H1 (cell line): ENCODE measurements around the gene ZNF70.

Source experiments
- ATF3 ChIP-seq: IDR thresholded peaks from 2 replicates; pipeline ENCODE4 v1.6.1; 2011; ENCODE audit warnings: low read depth, mild to moderate bottlenecking, low read length; ENCODE audit not compliant: insufficient read depth
- CEBPB ChIP-seq: IDR thresholded peaks from 2 replicates; pipeline ENCODE4 v1.6.1; 2012; ENCODE audit warnings: low read depth, low read length
- CTCF ChIP-seq, 3 experiments: IDR thresholded peaks; 1 replicate in 2 of 3; 2 replicates in 1 of 3; pipeline versions ENCODE4 v1.5.1 to v1.6.1; 2011; ENCODE audit warnings: low read length in 3 of 3, mild to moderate bottlenecking in 3 of 3, inconsistent platforms in 2 of 3, low read depth in 1 of 3, moderate library complexity in 1 of 3; ENCODE audit not compliant: insufficient read depth in 1 of 3; ENCODE audit errors: control extremely low read depth in 1 of 3
- EP300 ChIP-seq, 2 experiments: IDR thresholded peaks; 1 replicate in 1 of 2; 2 replicates in 1 of 2; pipeline ENCODE4 v1.6.1; 2011 to 2012; ENCODE audit warnings: low read depth in 2 of 2, low read length in 2 of 2, mild to moderate bottlenecking in 2 of 2, borderline replicate concordance in 1 of 2, inconsistent platforms in 1 of 2, moderate library complexity in 1 of 2
- EZH2 ChIP-seq: fragments of 200-600 bp; sonication (generic); IDR thresholded peaks from 2 replicates; pipeline ENCODE4 v1.7.1; 2012; ENCODE audit warnings: low read depth, mild to moderate bottlenecking, moderate library complexity, low read length, inconsistent platforms; ENCODE audit not compliant: severe bottlenecking
- POLR2A ChIP-seq, 2 experiments: IDR thresholded peaks; 1 replicate in 1 of 2; 2 replicates in 1 of 2; pipeline ENCODE4 v1.6.1; 2011; ENCODE audit warnings: low read depth in 2 of 2, low read length in 2 of 2, mild to moderate bottlenecking in 2 of 2; ENCODE audit errors: control extremely low read depth in 1 of 2

- no peak for TF ChIP-seq POLR2A (IDR thresholded peaks at IDR 0.05; ENCODE audit: control extremely low read depth in 1 of 2, low read depth in 2 of 2, low read length in 2 of 2)
- TF ChIP-seq CEBPB = no peak
- TF ChIP-seq ATF3 = no peak
- no peak for TF ChIP-seq EZH2
- TF ChIP-seq EP300 (IDR thresholded peaks at IDR 0.05; ENCODE audit: borderline replicate concordance in 1 of 2, low read depth in 2 of 2, low read length in 2 of 2) = no peak
- TF ChIP-seq CTCF (IDR thresholded peaks at IDR 0.05; ENCODE audit: control extremely low read depth in 1 of 3, insufficient read depth in 1 of 3, low read depth in 1 of 3, low read length in 3 of 3) = peak; percentile 2 to 37 (median 35); a peak in 2 of 4 replicates
Observed at GRCh38 chr22:23789638-23790037, 38.7 kb upstream of the ZNF70 start.
